Ovary (tissue), 9 donors: Measurements from ENCODE around the gene SPATA2. TPM values are rescaled to one million over a fixed set of nuclear protein-coding genes. Genes with fewer than 3 reads are reported as not detected.

Source experiments
- DNase-seq, 5 donors: peaks; one replicate each; pipeline ENCODE4 v3.0.0-alpha.2; 2019 to 2020
- H3K27ac ChIP-seq, 2 donors: fragments of 200-600 bp; one replicate each; pipeline versions ENCODE4 v1.5.1 to v1.8.0; 2019 to 2022
- H3K27me3 ChIP-seq: fragments of 200-600 bp; one replicate; pipeline ENCODE4 v1.8.0; 2022
- H3K36me3 ChIP-seq: fragments of 200-600 bp; sonication (generic); one replicate; pipeline ENCODE4 v1.5.1; 2019
- H3K4me1 ChIP-seq: one replicate; pipeline ENCODE4 v1.8.1; 2013; ENCODE audit warnings: mild to moderate bottlenecking, moderate library complexity; ENCODE audit not compliant: insufficient read depth
- H3K4me3 ChIP-seq: fragments of 200-600 bp; sonication (generic); one replicate; pipeline ENCODE4 v1.5.1; 2017
- H3K9me3 ChIP-seq, 2 donors: fragments of 200-600 bp in 1 of 2; sonication (generic) in 1 of 2; one replicate each; pipeline versions ENCODE4 v1.5.1 to v1.8.1; 2013 to 2019; ENCODE audit warnings: mild to moderate bottlenecking in 1 of 2, moderate library complexity in 1 of 2
- CTCF ChIP-seq, 3 donors: fragments of 450-650 bp in 2 of 3; fragments of 200-600 bp in 1 of 3; IDR thresholded peaks; one replicate each; pipeline versions ENCODE4 v1.5.1 to v1.8.0; 2016 to 2022; ENCODE audit warnings: antibody characterized with exemption in 3 of 3, mild to moderate bottlenecking in 1 of 3
- EP300 ChIP-seq: sonication (generic); formaldehyde crosslinking; IDR thresholded peaks from one replicate; pipeline ENCODE4 v1.6.1; 2017; ENCODE audit warnings: antibody characterized with exemption
- POLR2A ChIP-seq: fragments of 450-650 bp; IDR thresholded peaks from one replicate; pipeline ENCODE4 v1.6.1; 2017; ENCODE audit warnings: antibody characterized with exemption, mild to moderate bottlenecking, moderate library complexity
- WGBS, 3 donors: extraction: QIAGEN DNeasy Blood & Tissue Kit in 1 of 3; methylation state at CpG; one replicate each; pipeline versions ENCODE4 v1.1.5 to v1.1.7; 2013 to 2017; 5-methylcytosine and 5-hydroxymethylcytosine counted together
- intact Hi-C, 4 donors: fragments of 100-400 bp; cut with DNase I; formaldehyde crosslinking; loops; one replicate each; pipeline versions ENCODE4 v1.11.0 to v1.15.1; 2022 to 2023
- polyA plus RNA-seq, 2 donors: library from polyadenylated mRNA; stranded (reverse); fragments of 200-250 nt in 1 of 2; fragments of 350-450 nt in 1 of 2; fragmentation: Illumina TruSeq in 1 of 2; extraction: RNeasy Lipid Tissue Mini Kit (QIAGEN cat#74804) in 1 of 2; gene quantifications; one replicate each; pipeline ENCODE4 v1.2.3, GENCODE V29; 2013 to 2014
- total RNA-seq, 7 donors: library from RNA; depleted of rRNA in 2 of 7; stranded (reverse); fragments of >200 nt in 2 of 7; fragmentation: NEBNext Ultra II Directional in 3 of 7; extraction: Animal tissue kit (Norgen Biotek cat#: 25700) in 3 of 7; gene quantifications; one replicate each; pipeline versions ENCODE4 v1.1.0 to v1.2.4, GENCODE V29; 2016 to 2023
- donor health status: DM: no; HTN: no; CAD: no; lungs with moderate emphysema.
- donor health status: DM: no; HTN: no; CAD: no.
- donor health status: Bipolar disorder and iron deficiency.
- donor health status: DM: yes; HTN: yes; CAD: no.
- donor health status: DM: no; HTN: no; CAD: no.
- donor health status: DM: yes; HTN: yes; CAD: no.

SPATA2 gene
- total and polyA plus RNA-seq, 9 donors = 2.3 to 9.8 (median 6.3) TPM

- Histone ChIP-seq H3K27me3 (no peaks in the 10 kb centered on the region), H3K27ac (no peak overlapping the region), H3K4me3 (no peak overlapping the region), H3K4me1 (peaks cover 1% of the 10 kb centered on the region), H3K9me3 (no peaks in the 10 kb centered on the region), H3K36me3 (no peaks in the 10 kb centered on the region)
- no peak for TF ChIP-seq POLR2A
- TF ChIP-seq CTCF (IDR thresholded peaks at IDR 0.05) = no peak
- TF ChIP-seq EP300 = no peak
- intact Hi-C loops = no loop called here
- WGBS, 3 donors = 53 to 61% (median 60%) methylated on average over 2 of the region's 2 CpGs
- DNase-seq = no peak
Measured at GRCh38 chr20:49919461-49919860, 4.1 kb upstream of the SPATA2 start.

GRCh38 chr20:49919009-49919408 lies 3.7 kb upstream of the SPATA2 start:
- no peaks in the 10 kb centered on the region for H3K36me3 ChIP-seq
- TF ChIP-seq EP300 (no peak), POLR2A (no peak), CTCF (IDR thresholded peaks at IDR 0.05) (no peak)
- no peak for DNase-seq
- H3K4me3 ChIP-seq = no peak overlapping the region
- no peaks in the 10 kb centered on the region for H3K9me3 ChIP-seq
- peaks cover 6% of the 10 kb centered on the region for H3K4me1 ChIP-seq
- H3K27ac ChIP-seq = no peak overlapping the region
- WGBS, 3 donors = 57 to 59% (median 58%) methylated on average over 7 of the region's 7 CpGs
- intact Hi-C loops = no loop called here
- no peaks in the 10 kb centered on the region for H3K27me3 ChIP-seq

GRCh38 chr20:49918446-49918845 lies 3.1 kb upstream of the SPATA2 start:
- Histone ChIP-seq H3K9me3 (no peaks in the 10 kb centered on the region), H3K27me3 (no peaks in the 10 kb centered on the region), H3K36me3 (no peaks in the 10 kb centered on the region), H3K27ac (no peak overlapping the region), H3K4me1 (peaks cover 7% of the 10 kb centered on the region), H3K4me3 (no peak overlapping the region)
- DNase-seq = no peak
- WGBS, 3 donors = 81 to 85% (median 82%) methylated on average over 3 of the region's 3 CpGs
- intact Hi-C loops = no loop called here
- TF ChIP-seq CTCF (IDR thresholded peaks at IDR 0.05) (no peak), POLR2A (no peak), EP300 (no peak)

- 30 to 45% (median 37%) methylated on average over 19 of the region's 19 CpGs for WGBS, 3 donors
- H3K4me1 ChIP-seq = peaks cover 7% of the 10 kb centered on the region
- no peaks in the 10 kb centered on the region for H3K36me3 ChIP-seq
- intact Hi-C loops = no loop called here
- H3K27ac ChIP-seq = peak overlapping the region; percentile 100
- H3K9me3 ChIP-seq = no peaks in the 10 kb centered on the region
- peak overlapping the region; percentile 100 for H3K4me3 ChIP-seq
- TF ChIP-seq EP300 = no peak
- no peak for TF ChIP-seq CTCF (IDR thresholded peaks at IDR 0.05)
- TF ChIP-seq POLR2A = no peak
- no peaks in the 10 kb centered on the region for H3K27me3 ChIP-seq
- no peak for DNase-seq
Measured at GRCh38 chr20:49916146-49917002, 1.0 kb upstream of the SPATA2 start.
